Left renal pelvis (tissue), 4 donors: ENCODE data around the gene DPP6. TPM values are rescaled to one million over a fixed set of nuclear protein-coding genes. Genes with fewer than 3 reads are reported as not detected.
"Not testable (repeated sequence)": the region's sequence is repeated elsewhere in the genome, so short reads cannot be mapped to it uniquely, and the experiment has no call there.

Source experiments
- DNase-seq, 4 donors: peaks; one replicate each; pipeline ENCODE4 v3.0.0-alpha.2; 2013; ENCODE audit warnings: low read depth in 4 of 4, low spot score in 3 of 4
- polyA plus RNA-seq, 4 donors: library from polyadenylated mRNA; unstranded; fragments of 120-200 nt; gene quantifications; one replicate each; pipeline ENCODE4 v1.2.1, GENCODE V29; 2013; ENCODE audit not compliant: insufficient read length in 4 of 4

The DPP6 gene
- polyA plus RNA-seq, 4 donors = 43.7 to 155 (median 50.3) TPM

GRCh38 chr7:154644366-154644765 is 592.2 kb downstream of the DPP6 start:
- DNase-seq = no peak

GRCh38 chr7:154646126-154647013 is 594.2 kb downstream of the DPP6 start:
- DNase-seq = no peak

- no peak for DNase-seq
These were observed 595.4 kb downstream of the DPP6 start for GRCh38 chr7:154647625-154648024.

- DNase-seq = no peak
These were observed 596.8 kb downstream of the DPP6 start for GRCh38 chr7:154649015-154649414.

DNA sequence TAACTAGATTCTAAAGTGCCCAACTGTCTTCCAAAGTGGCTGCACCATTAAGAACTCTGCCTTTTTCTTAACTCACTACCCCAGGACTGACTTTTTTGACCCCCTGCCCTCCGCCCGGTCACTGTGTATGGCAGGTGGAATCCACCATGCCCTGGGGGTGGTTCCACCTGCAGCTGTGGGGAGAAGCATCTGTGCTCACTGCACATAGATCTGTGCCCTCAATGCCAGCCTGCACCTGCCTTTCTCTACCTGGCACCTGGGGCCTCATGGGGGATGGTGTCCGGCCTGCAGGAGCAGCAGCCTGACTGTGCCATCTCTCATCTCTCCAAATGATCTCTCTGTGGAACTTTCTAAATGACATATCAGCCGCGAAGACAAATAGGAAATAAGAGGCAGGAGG is 597.2 kb downstream of the DPP6 start:
- DNase-seq = no peak

GRCh38 chr7:154650275-154650674 is 598.1 kb downstream of the DPP6 start:
- no peak for DNase-seq

DNA sequence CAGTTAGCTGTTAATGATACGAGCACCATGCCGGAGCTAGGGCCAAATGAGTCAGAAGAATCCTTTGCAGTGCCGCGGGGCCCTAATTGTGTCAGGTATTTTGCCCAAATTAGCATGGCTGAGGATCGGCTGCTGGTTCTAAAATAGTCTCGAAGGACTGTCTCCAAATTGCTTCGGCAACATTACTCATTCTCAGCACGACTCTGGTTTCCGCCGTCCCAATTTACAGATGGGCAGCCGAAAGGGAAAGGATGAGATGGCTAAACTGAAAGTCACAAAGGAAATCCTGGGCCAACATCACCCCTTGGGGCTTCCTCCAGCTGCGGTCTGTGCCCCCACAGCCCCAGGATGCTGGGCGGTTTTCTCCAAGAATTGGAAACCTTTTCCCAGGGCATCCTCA is 599.3 kb downstream of the DPP6 start:
- DNase-seq = no peak

- DNase-seq = no peak
These were observed 600.4 kb downstream of the DPP6 start for GRCh38 chr7:154652564-154652963.

- DNase-seq = no peak
These were observed 601.1 kb downstream of the DPP6 start for GRCh38 chr7:154653281-154653680.

DNA sequence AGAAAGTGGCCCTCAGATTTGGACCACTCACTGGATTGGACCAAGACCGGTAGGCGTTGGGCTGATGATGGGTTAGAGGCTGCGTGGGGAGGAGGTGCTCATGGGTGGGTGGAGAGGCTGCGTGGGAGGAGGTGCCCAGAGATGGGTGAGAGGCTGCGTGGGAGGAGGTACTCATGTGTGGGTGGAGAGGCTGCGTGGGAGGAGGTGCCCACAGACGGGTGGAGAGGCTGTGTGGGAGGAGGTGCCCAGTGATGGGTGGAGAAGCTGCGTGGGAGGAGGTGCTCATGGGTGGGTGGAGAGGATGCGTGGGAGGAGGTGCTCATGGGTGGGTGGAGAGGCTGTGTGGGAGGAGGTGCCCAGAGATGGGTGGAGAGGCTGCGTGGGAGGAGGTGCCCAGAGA is 604.4 kb downstream of the DPP6 start:
- no peak for DNase-seq

DNA sequence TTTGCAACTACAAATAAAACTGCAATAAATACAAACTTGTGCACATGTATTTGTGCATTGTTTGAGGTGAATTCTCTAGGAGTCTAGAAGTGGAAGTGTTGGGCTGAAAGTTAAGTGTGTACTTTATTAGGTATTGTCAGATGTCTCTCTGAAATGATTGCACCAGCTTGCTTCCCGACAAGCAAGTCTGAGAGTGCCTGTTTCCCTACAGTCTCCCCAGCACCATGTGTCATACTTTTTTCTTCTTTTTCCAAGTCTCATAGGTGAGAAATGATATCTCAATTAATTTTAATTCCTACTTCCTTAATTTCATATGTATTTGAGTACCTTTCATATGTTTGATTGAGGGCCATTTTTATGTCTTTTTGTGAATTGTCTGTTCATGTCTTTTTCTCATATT is 614.6 kb downstream of the DPP6 start:
- no peak for DNase-seq

DNA sequence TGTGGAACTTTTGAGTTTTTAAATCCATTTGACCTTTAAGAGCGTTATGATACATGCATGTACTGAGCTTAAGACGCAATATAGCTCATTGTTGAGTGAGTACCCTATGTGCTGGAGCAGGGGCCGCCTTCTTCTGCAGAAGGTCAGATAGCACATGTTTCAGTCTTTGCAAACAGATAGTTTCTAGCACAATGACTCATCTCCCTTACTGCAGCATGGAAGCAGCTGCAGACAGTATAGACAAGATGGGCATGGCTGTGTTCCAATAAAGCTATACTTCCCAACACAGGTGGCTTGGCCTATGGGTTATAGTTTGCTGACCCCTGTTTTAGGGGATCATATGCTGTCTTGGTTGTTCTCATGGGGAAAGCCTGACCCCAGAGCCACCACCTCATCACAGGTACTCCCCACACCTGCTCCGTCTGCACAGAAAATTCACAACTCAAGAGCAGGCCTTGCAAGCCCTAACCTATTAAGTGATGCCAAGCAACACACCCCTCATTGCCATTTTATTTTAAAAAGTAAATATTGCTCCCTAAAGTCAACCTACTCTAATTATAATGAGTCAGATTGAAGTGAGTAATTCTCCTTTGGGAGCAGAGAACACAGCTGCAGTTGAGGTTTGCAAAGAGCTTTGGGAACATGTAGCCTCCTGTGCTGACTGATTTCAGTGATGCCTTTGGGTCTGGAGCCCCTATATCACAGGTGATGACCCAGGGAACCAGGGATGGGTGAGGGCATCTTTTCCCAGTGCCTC is 620.6 kb downstream of the DPP6 start:
- DNase-seq = no peak

DNA sequence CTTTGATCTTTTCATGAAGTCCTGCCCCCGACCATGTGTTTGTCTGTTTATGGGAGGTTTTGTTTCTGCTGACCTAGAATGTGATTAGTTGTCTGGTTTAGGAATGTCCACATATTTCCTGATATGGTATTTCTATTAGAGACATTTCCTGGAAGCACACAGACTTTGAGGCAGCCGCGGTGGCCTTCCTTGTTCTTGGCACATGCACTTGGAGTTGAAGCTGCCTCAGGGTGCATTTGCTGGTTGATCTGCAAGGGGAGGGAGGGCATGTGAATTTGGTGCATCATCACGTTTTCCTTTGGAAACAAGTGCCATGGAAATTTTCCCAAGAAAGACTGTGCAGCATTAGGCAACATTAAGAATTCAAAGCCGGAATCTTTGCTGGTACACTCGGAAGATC is 622.0 kb downstream of the DPP6 start:
- no peak for DNase-seq

DNA sequence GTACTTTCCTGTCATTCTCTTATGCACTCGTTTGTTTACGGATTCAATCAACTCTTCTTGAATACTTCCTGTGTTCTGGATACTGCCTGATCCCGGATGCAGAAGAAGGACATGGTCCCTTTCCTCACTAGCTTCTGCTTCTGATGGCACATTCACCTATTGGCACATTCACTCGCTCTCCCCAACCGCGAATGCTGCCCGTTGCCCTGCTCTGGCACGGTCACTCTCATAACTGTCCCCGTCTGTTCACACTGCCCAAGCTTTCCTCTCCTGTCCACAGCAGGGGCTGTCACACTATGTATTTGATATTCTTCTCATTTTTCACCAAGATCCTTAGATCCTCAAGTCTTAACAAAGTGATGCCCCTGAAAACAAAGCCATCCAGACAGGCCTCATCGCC is 623.4 kb downstream of the DPP6 start:
- no peak for DNase-seq

GRCh38 chr7:154676033-154676421 is 623.8 kb downstream of the DPP6 start:
- not testable (repeated sequence) for DNase-seq

GRCh38 chr7:154676422-154677073 is 624.4 kb downstream of the DPP6 start:
- no peak for DNase-seq

- DNase-seq = no peak
These were observed 625.3 kb downstream of the DPP6 start for GRCh38 chr7:154677454-154677853.

DNA sequence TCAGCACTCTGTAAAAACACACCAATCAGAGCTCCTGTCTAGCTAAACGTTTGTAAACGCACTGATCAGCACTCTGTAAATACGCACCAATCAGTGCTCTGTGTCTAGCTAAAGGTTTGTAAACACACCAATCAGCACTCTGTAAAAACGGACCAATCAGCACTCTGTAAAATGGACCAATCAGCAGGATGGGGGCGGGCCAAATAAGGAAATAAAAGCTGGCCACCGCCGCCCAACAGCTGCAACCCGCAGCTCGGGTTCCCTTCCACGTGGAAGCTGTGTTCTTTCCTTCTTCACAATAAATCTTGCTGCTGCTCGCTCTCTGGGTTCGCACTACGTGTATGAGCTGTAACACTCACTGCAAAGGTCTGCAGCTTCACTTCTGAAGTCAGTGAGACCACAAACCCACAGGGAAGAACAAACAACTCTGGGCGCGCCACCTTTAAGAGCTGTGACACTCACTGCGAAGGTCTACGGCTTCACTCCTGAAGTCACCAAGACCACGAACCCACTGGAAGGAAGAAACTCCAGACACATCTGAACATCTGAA is 625.9 kb downstream of the DPP6 start:
- not testable (repeated sequence) for DNase-seq

- DNase-seq = no peak
These were observed 627.3 kb downstream of the DPP6 start for GRCh38 chr7:154679379-154680053.

DNA sequence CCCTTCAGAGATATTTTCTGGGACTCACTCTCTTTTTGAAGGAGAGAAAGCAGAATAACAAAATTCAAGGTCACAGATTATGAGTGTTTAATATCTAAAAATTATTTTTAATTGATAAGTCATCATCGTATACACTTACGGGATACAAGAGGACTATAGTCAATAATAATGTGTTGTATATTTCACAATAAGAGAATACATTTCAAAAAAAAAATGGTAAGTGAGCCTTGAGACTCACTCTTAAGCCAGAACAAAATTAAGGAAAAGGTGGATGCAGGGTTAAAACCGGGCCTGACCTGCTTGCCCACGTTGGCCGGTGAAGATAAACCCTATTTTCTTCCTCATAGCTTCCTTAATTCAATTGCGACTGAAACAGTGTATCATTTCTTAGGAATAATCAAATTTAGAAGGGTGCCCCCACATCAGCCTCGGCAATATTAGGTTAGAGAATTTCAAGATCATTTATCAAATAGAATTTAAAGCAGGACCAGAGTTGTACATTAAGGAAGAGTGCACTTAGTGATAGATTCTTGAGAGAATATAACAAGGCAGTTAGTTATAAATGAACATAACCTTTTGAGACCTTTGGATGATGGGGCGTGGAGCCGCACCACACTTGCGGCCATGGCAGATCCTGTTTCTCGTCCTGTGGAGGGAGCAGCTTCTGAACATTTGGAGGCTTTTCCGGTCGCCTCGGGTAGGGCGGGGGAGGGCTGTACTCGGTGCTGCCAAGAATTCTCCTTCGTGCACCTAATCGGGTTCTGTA is 628.9 kb downstream of the DPP6 start:
- no peak for DNase-seq
